ENCODE data around the gene PDCD1LG2. TPM values are rescaled to one million over a fixed set of nuclear protein-coding genes. Genes with fewer than 3 reads are reported as not detected.
"Not testable (repeated sequence)": the region's sequence is repeated elsewhere in the genome, so short reads cannot be mapped to it uniquely, and the experiment has no call there.

Gene PDCD1LG2
- total RNA-seq, 1 experiment from 2014 or later: not detected

DNA sequence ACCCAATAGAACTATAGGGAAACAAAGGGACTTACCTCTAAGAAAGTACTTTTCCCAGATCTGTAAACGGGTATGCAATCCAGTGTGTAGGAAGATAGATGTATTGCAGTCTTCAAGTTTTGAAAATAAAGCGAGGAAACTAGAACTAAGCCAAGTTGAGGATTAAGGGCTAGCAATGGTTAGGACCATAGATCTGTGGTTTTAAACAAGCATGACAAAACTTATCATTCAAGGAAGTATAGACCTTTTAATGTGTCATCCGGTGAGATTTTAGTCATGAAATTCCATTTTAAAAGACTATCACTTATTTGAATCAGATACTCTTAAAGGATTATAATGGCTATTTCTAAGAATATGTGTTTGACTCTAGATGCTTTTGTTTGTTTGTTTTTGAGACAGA, 39.5 kb upstream of the PDCD1LG2 start:
- no peak overlapping the region for H2BK5ac ChIP-seq (ENCODE audit: insufficient read length, low read length)
- H2BK12ac ChIP-seq (ENCODE audit: insufficient read length, low read depth, low read length): no peak overlapping the region
- H3K4ac ChIP-seq (ENCODE audit: low read depth, low read length): no peak overlapping the region
- no peak overlapping the region for H2BK15ac ChIP-seq (ENCODE audit: low read depth, low read length)
- no peaks in the 10 kb centered on the region for H3K27me3 ChIP-seq (ENCODE audit: insufficient read depth, low read length)
- no peaks in the 10 kb centered on the region for H3K9me3 ChIP-seq (ENCODE audit: control insufficient read depth, low read depth, low read length)
- H2AFZ ChIP-seq (ENCODE audit: low read length): no peak overlapping the region
- Mint-ChIP-seq H3K9me3 (peaks cover 4 to 5% of the 10 kb centered on the region in 2 experiments; a peak in 2 of 5 replicates), H3K4me1 (peaks cover 5 to 6% of the 10 kb centered on the region in 2 experiments), H3K36me3 (ENCODE audit: insufficient read depth in 1 of 3, low read depth in 3 of 3) (no peaks in the 10 kb centered on the region), H3K27ac (no peak overlapping the region), H3K4me3 (no peak overlapping the region), H3K27me3 (ENCODE audit: low read depth) (peaks cover 18% of the 10 kb centered on the region)
- no peak overlapping the region for H4K5ac ChIP-seq (ENCODE audit: insufficient read length, low read depth, low read length)
- TF ChIP-seq, protein P1, sequence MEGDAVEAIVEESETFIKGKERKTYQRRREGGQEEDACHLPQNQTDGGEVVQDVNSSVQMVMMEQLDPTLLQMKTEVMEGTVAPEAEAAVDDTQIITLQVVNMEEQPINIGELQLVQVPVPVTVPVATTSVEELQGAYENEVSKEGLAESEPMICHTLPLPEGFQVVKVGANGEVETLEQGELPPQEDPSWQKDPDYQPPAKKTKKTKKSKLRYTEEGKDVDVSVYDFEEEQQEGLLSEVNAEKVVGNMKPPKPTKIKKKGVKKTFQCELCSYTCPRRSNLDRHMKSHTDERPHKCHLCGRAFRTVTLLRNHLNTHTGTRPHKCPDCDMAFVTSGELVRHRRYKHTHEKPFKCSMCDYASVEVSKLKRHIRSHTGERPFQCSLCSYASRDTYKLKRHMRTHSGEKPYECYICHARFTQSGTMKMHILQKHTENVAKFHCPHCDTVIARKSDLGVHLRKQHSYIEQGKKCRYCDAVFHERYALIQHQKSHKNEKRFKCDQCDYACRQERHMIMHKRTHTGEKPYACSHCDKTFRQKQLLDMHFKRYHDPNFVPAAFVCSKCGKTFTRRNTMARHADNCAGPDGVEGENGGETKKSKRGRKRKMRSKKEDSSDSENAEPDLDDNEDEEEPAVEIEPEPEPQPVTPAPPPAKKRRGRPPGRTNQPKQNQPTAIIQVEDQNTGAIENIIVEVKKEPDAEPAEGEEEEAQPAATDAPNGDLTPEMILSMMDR (conservative IDR thresholded peaks at IDR 0.05): no peak
- H3K79me2 ChIP-seq (ENCODE audit: insufficient read depth, low read length): no peaks in the 10 kb centered on the region
- no peak overlapping the region for H2BK20ac ChIP-seq (ENCODE audit: low read depth, low read length, poor library complexity, severe bottlenecking)
- H3K23ac ChIP-seq (ENCODE audit: insufficient read length, low read depth, low read length): no peak overlapping the region
- no peak overlapping the region for H3K27ac ChIP-seq (ENCODE audit: insufficient read length, low read depth, low read length)
- H3K4me2 ChIP-seq (ENCODE audit: insufficient read depth, insufficient read length, low read length): no peak overlapping the region
- H3K18ac ChIP-seq (ENCODE audit: insufficient read length, low read depth, low read length): no peak overlapping the region
- no peak overlapping the region for H3T11ph ChIP-seq (ENCODE audit: low read length)
- no peak overlapping the region for H4K91ac ChIP-seq (ENCODE audit: insufficient read length, low read depth, low read length)
- no peaks in the 10 kb centered on the region for H3K23me2 ChIP-seq (ENCODE audit: insufficient read length, low read depth, low read length, poor library complexity, severe bottlenecking)
- H3K4me1 ChIP-seq (ENCODE audit: insufficient read depth, low read length): no peaks in the 10 kb centered on the region
- H3K79me1 ChIP-seq (ENCODE audit: insufficient read depth, low read depth, low read length, poor library complexity, severe bottlenecking): no peaks in the 10 kb centered on the region
- no peak for DNase-seq
- H4K8ac ChIP-seq (replicated peaks; ENCODE audit: insufficient read length, low read depth, low read length): no peak overlapping the region
- no peak overlapping the region for H3K9ac ChIP-seq (ENCODE audit: extremely low read depth, insufficient read length, low read length)
- H3K56ac ChIP-seq (ENCODE audit: insufficient read length, low read depth, low read length): no peak overlapping the region
- H4K20me1 ChIP-seq (ENCODE audit: control insufficient read depth, insufficient read depth, insufficient read length): no peaks in the 10 kb centered on the region
- H3K14ac ChIP-seq (ENCODE audit: insufficient read depth, low read length): no peak overlapping the region
- no peak overlapping the region for H2AK5ac ChIP-seq (ENCODE audit: insufficient read length, low read length)
- no CpG with 5 or more reads among the region's 3 CpGs for WGBS (ENCODE audit: extremely low coverage, insufficient read length, low lambda C conversion rate)
- H2BK120ac ChIP-seq (ENCODE audit: low read depth, low read length, poor library complexity, severe bottlenecking): no peak overlapping the region

DNA sequence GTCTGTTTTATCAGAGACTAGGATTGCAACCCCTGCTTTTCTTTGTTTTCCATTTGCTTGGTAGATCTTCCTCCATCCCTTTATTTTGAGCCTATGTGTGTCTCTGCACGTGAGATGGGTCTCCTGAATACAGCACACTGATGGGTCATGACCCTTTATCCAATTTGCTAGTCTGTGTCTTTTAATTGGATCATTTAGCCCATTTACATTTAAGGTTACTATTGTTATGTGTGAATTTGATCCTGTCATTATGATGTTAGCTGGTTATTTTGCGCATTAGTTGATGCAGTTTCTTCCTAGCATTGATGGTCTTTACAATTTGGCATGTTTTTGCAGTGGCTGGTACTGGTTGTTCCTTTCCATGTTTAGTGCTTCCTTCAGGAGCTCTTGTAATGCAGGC, 34.7 kb upstream of the PDCD1LG2 start:
- not testable (repeated sequence) for H3K36me3 Mint-ChIP-seq (ENCODE audit: insufficient read depth in 1 of 3, low read depth in 3 of 3); H2BK5ac ChIP-seq (ENCODE audit: insufficient read length, low read length); H3K4me3 Mint-ChIP-seq; DNase-seq; H4K5ac ChIP-seq (ENCODE audit: insufficient read length, low read depth, low read length); H3K4me1 Mint-ChIP-seq; H3K23me2 ChIP-seq (ENCODE audit: insufficient read length, low read depth, low read length, poor library complexity, severe bottlenecking); H4K91ac ChIP-seq (ENCODE audit: insufficient read length, low read depth, low read length); H3K27ac ChIP-seq (ENCODE audit: insufficient read length, low read depth, low read length); H2AK5ac ChIP-seq (ENCODE audit: insufficient read length, low read length); H4K20me1 ChIP-seq (ENCODE audit: control insufficient read depth, insufficient read depth, insufficient read length); H2BK12ac ChIP-seq (ENCODE audit: insufficient read length, low read depth, low read length); H3K4me1 ChIP-seq (ENCODE audit: insufficient read depth, low read length); H3K18ac ChIP-seq (ENCODE audit: insufficient read length, low read depth, low read length); H2AFZ ChIP-seq (ENCODE audit: low read length); H3K4me2 ChIP-seq (ENCODE audit: insufficient read depth, insufficient read length, low read length); H2BK20ac ChIP-seq (ENCODE audit: low read depth, low read length, poor library complexity, severe bottlenecking); H3K27me3 ChIP-seq (ENCODE audit: insufficient read depth, low read length); H2BK120ac ChIP-seq (ENCODE audit: low read depth, low read length, poor library complexity, severe bottlenecking); H3K9ac ChIP-seq (ENCODE audit: extremely low read depth, insufficient read length, low read length); H3K56ac ChIP-seq (ENCODE audit: insufficient read length, low read depth, low read length); H3K79me2 ChIP-seq (ENCODE audit: insufficient read depth, low read length); H4K8ac ChIP-seq (replicated peaks; ENCODE audit: insufficient read length, low read depth, low read length); H3K4ac ChIP-seq (ENCODE audit: low read depth, low read length); H2BK15ac ChIP-seq (ENCODE audit: low read depth, low read length); H3K23ac ChIP-seq (ENCODE audit: insufficient read length, low read depth, low read length); H3K9me3 ChIP-seq (ENCODE audit: control insufficient read depth, low read depth, low read length); H3T11ph ChIP-seq (ENCODE audit: low read length); H3K79me1 ChIP-seq (ENCODE audit: insufficient read depth, low read depth, low read length, poor library complexity, severe bottlenecking); H3K27ac Mint-ChIP-seq; H3K14ac ChIP-seq (ENCODE audit: insufficient read depth, low read length)
- Mint-ChIP-seq H3K27me3 (ENCODE audit: low read depth) (peaks cover 25% of the 10 kb centered on the region), H3K9me3 (peaks cover 16 to 19% of the 10 kb centered on the region in 2 experiments)
- no CpG with 5 or more reads among the region's 2 CpGs for WGBS (ENCODE audit: extremely low coverage, insufficient read length, low lambda C conversion rate)
